Mesothelial cell of epicardium (in vitro differentiated cells): ENCODE data around the gene RAB5IF. TPM values are rescaled to one million over a fixed set of nuclear protein-coding genes. Genes with fewer than 3 reads are reported as not detected.
A peak's percentile ranks its signal among the peaks of the same experiment; 100 is the strongest.

Experiments used
- DNase-seq, 2 experiments: peaks; one replicate each; pipeline ENCODE4 v3.0.0; 2021; ENCODE audit warnings: low spot score in 2 of 2; ENCODE audit not compliant: unreplicated experiment in 2 of 2
- H3K27ac Mint-ChIP-seq: 2 replicates; pipeline ENCODE4 v1.8.0; 2021; ENCODE audit warnings: mixed read lengths
- H3K27me3 Mint-ChIP-seq: 2 replicates; pipeline ENCODE4 v1.8.0; 2021; ENCODE audit warnings: low read depth, mixed read lengths
- H3K36me3 Mint-ChIP-seq: 2 replicates; pipeline ENCODE4 v1.8.0; 2021; ENCODE audit warnings: mixed read lengths
- H3K4me1 Mint-ChIP-seq: 2 replicates; pipeline ENCODE4 v1.8.0; 2021; ENCODE audit warnings: mixed read lengths
- H3K4me3 Mint-ChIP-seq: 2 replicates; pipeline ENCODE4 v1.8.0; 2021; ENCODE audit warnings: mild to moderate bottlenecking, moderate library complexity, mixed read lengths
- H3K9me3 Mint-ChIP-seq: 2 replicates; pipeline ENCODE4 v1.8.0; 2021; ENCODE audit warnings: mixed read lengths
- total RNA-seq: library from RNA; stranded (reverse); gene quantifications from 3 replicates; pipeline ENCODE4 v1.2.1, GENCODE V29; 2021
- TF ChIP-seq, protein P1 (sequence below): fragments of 200-600 bp; sonication (generic); IDR thresholded peaks from one replicate; pipeline ENCODE4 v1.5.0; 2021; ENCODE audit warnings: antibody characterized with exemption; ENCODE audit not compliant: unreplicated experiment

Gene RAB5IF
- total RNA-seq, 1 donor from 2014 or later = 40.0 TPM

DNA sequence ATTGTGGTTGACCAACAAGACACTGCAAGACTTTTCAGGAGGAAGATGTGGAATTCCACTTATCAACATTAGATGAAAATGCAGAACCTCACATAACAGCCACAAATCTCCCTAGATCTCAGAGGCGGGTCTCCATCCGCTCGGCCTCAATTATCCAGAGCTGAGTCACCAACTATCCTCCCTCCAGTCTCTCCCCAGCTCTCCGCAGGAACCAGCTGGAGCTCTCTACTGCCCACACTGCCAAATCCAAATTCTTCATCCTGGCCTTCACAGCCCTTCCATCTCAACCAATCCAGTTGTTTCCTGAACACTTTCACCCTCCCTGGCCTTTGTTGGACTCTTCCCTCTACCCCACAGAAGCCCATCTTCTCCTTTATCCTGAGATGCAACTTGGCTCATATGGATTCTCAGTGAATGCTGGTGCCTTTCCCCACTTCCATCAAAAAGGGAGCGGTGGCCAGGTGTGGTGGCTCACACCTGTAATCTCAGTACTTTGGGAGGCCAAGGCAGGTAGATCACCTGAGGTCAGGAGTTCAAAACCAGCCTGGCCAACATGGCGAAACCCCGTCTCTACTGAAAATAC is 35.6 kb upstream of the RAB5IF start:
- no peak for DNase-seq
- H3K27me3 Mint-ChIP-seq = no peaks in the 10 kb centered on the region
- peaks cover 10% of the 10 kb centered on the region for H3K36me3 Mint-ChIP-seq
- no peak overlapping the region for H3K27ac Mint-ChIP-seq
- TF ChIP-seq, protein P1, sequence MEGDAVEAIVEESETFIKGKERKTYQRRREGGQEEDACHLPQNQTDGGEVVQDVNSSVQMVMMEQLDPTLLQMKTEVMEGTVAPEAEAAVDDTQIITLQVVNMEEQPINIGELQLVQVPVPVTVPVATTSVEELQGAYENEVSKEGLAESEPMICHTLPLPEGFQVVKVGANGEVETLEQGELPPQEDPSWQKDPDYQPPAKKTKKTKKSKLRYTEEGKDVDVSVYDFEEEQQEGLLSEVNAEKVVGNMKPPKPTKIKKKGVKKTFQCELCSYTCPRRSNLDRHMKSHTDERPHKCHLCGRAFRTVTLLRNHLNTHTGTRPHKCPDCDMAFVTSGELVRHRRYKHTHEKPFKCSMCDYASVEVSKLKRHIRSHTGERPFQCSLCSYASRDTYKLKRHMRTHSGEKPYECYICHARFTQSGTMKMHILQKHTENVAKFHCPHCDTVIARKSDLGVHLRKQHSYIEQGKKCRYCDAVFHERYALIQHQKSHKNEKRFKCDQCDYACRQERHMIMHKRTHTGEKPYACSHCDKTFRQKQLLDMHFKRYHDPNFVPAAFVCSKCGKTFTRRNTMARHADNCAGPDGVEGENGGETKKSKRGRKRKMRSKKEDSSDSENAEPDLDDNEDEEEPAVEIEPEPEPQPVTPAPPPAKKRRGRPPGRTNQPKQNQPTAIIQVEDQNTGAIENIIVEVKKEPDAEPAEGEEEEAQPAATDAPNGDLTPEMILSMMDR = no peak
- peaks cover 4% of the 10 kb centered on the region for H3K9me3 Mint-ChIP-seq
- peaks cover 30% of the 10 kb centered on the region for H3K4me1 Mint-ChIP-seq
- no peak overlapping the region for H3K4me3 Mint-ChIP-seq

- peak in 1 of 2 experiments; percentile 65 for DNase-seq
- no peaks in the 10 kb centered on the region for H3K27me3 Mint-ChIP-seq
- no peaks in the 10 kb centered on the region for H3K9me3 Mint-ChIP-seq
Measured at GRCh38 chr20:36571564-36572504, 33.7 kb upstream of the RAB5IF start.

DNA sequence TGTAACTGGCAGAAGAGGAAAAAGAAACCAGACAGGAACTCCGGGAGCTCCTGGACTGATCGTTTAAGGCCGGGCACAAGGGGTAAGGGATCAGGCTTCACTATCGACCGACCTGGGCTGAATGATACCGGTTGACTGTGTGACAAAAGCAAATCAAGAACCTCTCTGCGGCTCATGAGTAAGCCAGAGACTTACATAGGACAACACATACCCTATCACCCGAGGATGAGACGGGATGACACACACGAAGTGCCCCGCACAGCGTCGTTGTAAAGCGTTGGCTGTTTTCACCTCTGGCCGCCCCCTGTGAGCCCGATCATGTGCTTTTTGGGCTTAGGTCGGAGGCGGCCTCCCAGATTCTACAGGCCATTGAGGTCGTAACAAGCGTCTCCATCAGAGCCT is 32.9 kb upstream of the RAB5IF start:
- H3K4me1 Mint-ChIP-seq = peaks cover 46% of the 10 kb centered on the region
- TF ChIP-seq, protein P1 = no peak

More at GRCh38 chr20:36571564-36572504, 33.7 kb upstream of the RAB5IF start:
- Mint-ChIP-seq H3K4me1 (peaks cover 46% of the 10 kb centered on the region), H3K27ac (peak overlapping the region; percentile 93), H3K36me3 (peaks cover 4% of the 10 kb centered on the region), H3K4me3 (peak overlapping the region; percentile 69)
- TF ChIP-seq, protein P1 = no peak

GRCh38 chr20:36573103-36573797 is 32.3 kb upstream of the RAB5IF start, which contains the start of gene TGIF2:
Gene TGIF2 (plus strand): TSS chr20:36573597. CDS start chr20:36578775, 5,178 bp downstream.
- H3K27me3 Mint-ChIP-seq = no peaks in the 10 kb centered on the region
- H3K27ac Mint-ChIP-seq = peak within 1 kb of the TSS; percentile 97
- DNase-seq = peak; percentile 94 to 95
- H3K4me3 Mint-ChIP-seq = peak within 1 kb of the TSS; percentile 81
- TF ChIP-seq, protein P1 = no peak
- H3K36me3 Mint-ChIP-seq = no peaks in the 10 kb centered on the region
- no peaks in the 10 kb centered on the region for H3K9me3 Mint-ChIP-seq
- H3K4me1 Mint-ChIP-seq = peaks cover 46% of the 10 kb centered on the region

More for the DNA sequence above, 32.9 kb upstream of the RAB5IF start:
- H3K9me3 Mint-ChIP-seq = no peaks in the 10 kb centered on the region
- H3K27me3 Mint-ChIP-seq = no peaks in the 10 kb centered on the region
- peak overlapping the region; percentile 69 for H3K4me3 Mint-ChIP-seq
- H3K27ac Mint-ChIP-seq = peak overlapping the region; percentile 93
- peak in 1 of 2 experiments; percentile 42 for DNase-seq
- H3K36me3 Mint-ChIP-seq = no peaks in the 10 kb centered on the region

GRCh38 chr20:36573798-36574365 is 31.7 kb upstream of the RAB5IF start:
- Mint-ChIP-seq H3K27me3 (no peaks in the 10 kb centered on the region), H3K9me3 (no peaks in the 10 kb centered on the region), H3K36me3 (peaks cover 3% of the 10 kb centered on the region), H3K4me1 (peaks cover 46% of the 10 kb centered on the region), H3K4me3 (peak overlapping the region; percentile 81), H3K27ac (peak overlapping the region; percentile 97)
- peak; percentile 40 to 66 for DNase-seq
- TF ChIP-seq, protein P1 = no peak
